ENCODE measurements around the gene NPR1. TPM values are rescaled to one million over a fixed set of nuclear protein-coding genes. Genes with fewer than 3 reads are reported as not detected.

Gene NPR1
- total RNA-seq, 1 donor from 2014 or later = not detected

DNA sequence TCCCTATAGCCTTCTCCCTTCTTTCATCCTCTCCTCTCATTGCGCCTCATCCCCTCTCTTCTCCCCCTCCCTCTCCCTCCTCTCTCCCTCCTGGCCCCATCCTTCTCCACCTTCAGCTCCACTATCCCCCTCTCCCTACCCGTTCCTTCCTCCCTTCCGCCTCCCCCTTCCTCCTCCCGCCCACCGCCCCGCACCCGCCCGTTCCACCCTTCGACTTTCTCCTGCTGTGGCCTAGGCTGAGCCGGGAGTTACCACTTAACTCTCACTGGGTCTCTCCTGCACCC, 1.6 kb downstream of the NPR1 start:
- DNase-seq = no peak
- Mint-ChIP-seq H3K9me3 (ENCODE audit: unreplicated experiment) (peaks cover 3% of the 10 kb centered on the region), H3K4me1 (ENCODE audit: low read depth, unreplicated experiment) (peaks cover 9% of the 10 kb centered on the region), H3K27me3 (ENCODE audit: unreplicated experiment) (peaks cover 29% of the 10 kb centered on the region), H3K4me3 (ENCODE audit: unreplicated experiment) (no peak overlapping the region), H3K27ac (ENCODE audit: unreplicated experiment) (no peak overlapping the region), H3K36me3 (ENCODE audit: unreplicated experiment) (no peaks in the 10 kb centered on the region)
- TF ChIP-seq, protein P1, sequence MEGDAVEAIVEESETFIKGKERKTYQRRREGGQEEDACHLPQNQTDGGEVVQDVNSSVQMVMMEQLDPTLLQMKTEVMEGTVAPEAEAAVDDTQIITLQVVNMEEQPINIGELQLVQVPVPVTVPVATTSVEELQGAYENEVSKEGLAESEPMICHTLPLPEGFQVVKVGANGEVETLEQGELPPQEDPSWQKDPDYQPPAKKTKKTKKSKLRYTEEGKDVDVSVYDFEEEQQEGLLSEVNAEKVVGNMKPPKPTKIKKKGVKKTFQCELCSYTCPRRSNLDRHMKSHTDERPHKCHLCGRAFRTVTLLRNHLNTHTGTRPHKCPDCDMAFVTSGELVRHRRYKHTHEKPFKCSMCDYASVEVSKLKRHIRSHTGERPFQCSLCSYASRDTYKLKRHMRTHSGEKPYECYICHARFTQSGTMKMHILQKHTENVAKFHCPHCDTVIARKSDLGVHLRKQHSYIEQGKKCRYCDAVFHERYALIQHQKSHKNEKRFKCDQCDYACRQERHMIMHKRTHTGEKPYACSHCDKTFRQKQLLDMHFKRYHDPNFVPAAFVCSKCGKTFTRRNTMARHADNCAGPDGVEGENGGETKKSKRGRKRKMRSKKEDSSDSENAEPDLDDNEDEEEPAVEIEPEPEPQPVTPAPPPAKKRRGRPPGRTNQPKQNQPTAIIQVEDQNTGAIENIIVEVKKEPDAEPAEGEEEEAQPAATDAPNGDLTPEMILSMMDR (IDR thresholded peaks at IDR 0.05; ENCODE audit: partially characterized antibody, unreplicated experiment) = no peak

DNA sequence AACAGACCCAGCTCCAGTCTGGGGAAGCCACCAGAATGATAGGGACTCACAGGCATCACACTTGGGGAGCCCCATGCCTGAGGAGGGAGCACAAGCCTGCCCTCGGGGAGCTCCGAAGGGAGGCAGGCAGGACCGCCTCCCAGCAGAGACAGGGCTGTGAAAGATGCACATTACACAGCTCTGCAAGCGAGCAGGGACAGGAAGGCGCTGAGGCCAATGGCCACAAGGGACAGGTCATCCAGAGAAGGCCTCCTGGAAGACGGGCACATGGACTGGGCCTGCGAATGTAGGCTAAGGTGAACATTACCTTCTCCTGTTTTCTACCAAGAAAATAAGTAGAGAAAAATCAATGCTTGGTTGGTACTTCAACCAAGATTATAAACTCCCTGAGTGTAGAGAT, 4.2 kb downstream of the NPR1 start:
- H3K4me3 Mint-ChIP-seq (ENCODE audit: unreplicated experiment) = no peak overlapping the region
- peaks cover 32% of the 10 kb centered on the region for H3K27me3 Mint-ChIP-seq (ENCODE audit: unreplicated experiment)
- TF ChIP-seq, protein P1 (IDR thresholded peaks at IDR 0.05; ENCODE audit: partially characterized antibody, unreplicated experiment) = no peak
- H3K27ac Mint-ChIP-seq (ENCODE audit: unreplicated experiment) = no peak overlapping the region
- H3K36me3 Mint-ChIP-seq (ENCODE audit: unreplicated experiment) = no peaks in the 10 kb centered on the region
- H3K4me1 Mint-ChIP-seq (ENCODE audit: low read depth, unreplicated experiment) = peaks cover 7% of the 10 kb centered on the region
- H3K9me3 Mint-ChIP-seq (ENCODE audit: unreplicated experiment) = peaks cover 5% of the 10 kb centered on the region
- no peak for DNase-seq

DNA sequence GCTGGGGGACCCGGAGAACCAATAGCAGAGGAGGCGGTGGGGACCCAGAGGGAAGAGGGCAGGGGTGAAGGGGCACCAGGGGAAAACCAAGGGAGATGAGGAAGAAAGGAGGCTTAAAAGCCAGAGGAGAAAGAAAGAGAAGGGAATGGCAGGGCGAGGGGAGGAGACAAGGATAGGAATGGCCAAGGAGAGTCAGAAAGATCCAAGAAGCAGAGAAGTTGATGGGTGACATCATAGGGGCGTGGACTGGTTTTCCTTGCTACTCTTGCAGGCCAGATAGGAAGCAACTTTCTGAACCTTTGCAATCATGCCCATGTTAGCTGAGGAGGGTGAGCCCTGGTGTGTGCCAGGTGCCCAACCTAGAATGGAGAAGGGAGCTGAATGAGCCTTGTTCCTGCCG, 5.4 kb downstream of the NPR1 start:
- peaks cover 2% of the 10 kb centered on the region for H3K9me3 Mint-ChIP-seq (ENCODE audit: unreplicated experiment)
- H3K27me3 Mint-ChIP-seq (ENCODE audit: unreplicated experiment) = peaks cover 27% of the 10 kb centered on the region
- H3K4me3 Mint-ChIP-seq (ENCODE audit: unreplicated experiment) = no peak overlapping the region
- H3K4me1 Mint-ChIP-seq (ENCODE audit: low read depth, unreplicated experiment) = peaks cover 2% of the 10 kb centered on the region
- DNase-seq = no peak
- H3K36me3 Mint-ChIP-seq (ENCODE audit: unreplicated experiment) = no peaks in the 10 kb centered on the region
- no peak overlapping the region for H3K27ac Mint-ChIP-seq (ENCODE audit: unreplicated experiment)
- TF ChIP-seq, protein P1 (IDR thresholded peaks at IDR 0.05; ENCODE audit: partially characterized antibody, unreplicated experiment) = no peak

DNA sequence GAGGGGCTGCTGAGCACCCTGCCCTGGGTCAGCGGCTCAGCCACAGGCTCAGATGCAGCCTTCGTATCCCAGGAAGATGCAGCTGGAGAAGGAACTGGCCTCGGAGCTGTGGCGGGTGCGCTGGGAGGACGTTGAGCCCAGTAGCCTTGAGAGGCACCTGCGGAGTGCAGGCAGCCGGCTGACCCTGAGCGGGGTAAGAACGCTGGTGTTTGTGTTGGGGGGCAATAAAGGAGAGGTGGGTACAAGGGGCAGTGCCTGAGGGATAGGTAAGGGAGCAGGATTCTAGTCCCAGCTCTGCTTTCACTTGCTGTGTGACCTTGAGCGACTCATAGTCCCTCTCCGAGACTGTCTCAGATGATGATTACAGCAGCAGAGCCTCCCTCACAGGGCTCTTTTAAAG, 6.4 kb downstream of the NPR1 start:
- Mint-ChIP-seq H3K4me1 (ENCODE audit: low read depth, unreplicated experiment) (peaks cover 2% of the 10 kb centered on the region), H3K27me3 (ENCODE audit: unreplicated experiment) (peaks cover 23% of the 10 kb centered on the region), H3K9me3 (ENCODE audit: unreplicated experiment) (peaks cover 2% of the 10 kb centered on the region), H3K4me3 (ENCODE audit: unreplicated experiment) (no peak overlapping the region), H3K36me3 (ENCODE audit: unreplicated experiment) (no peaks in the 10 kb centered on the region), H3K27ac (ENCODE audit: unreplicated experiment) (no peak overlapping the region)
- DNase-seq = no peak
- TF ChIP-seq, protein P1 (IDR thresholded peaks at IDR 0.05; ENCODE audit: partially characterized antibody, unreplicated experiment) = no peak

DNA sequence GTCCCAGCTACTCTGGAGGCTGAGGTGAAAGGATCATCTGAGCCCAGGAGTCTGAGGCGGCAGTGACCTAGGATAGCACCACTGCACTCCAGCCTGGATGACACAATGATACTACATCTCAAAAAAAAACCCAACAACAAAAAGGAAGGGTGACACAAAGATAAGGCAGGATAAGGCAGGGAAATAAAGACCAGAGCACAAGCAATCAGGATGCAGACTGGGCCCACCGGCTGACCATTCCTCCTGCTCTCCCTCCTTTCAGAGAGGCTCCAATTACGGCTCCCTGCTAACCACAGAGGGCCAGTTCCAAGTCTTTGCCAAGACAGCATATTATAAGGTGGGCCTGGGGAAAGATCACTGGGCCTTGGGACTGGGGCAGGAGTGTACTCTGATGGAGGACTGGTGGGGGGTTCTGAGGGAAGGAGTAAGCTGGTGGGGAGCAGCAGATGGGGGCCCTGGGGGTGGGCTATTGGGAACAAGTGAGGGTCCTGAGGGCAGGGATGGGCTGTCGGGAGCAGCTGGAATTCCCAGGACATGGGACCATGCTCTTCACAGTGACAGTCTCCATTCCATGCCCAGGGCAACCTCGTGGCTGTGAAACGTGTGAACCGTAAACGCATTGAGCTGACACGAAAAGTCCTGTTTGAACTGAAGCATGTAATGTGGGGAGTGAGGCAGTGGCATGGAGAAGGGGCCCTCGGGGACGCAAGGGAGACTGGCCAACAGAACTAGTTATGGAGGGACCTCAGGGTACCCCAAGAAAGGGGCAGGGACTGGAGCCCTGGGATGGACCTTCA, 7.3 kb downstream of the NPR1 start:
- Mint-ChIP-seq H3K27ac (ENCODE audit: unreplicated experiment) (no peak overlapping the region), H3K4me3 (ENCODE audit: unreplicated experiment) (no peak overlapping the region), H3K4me1 (ENCODE audit: low read depth, unreplicated experiment) (no peaks in the 10 kb centered on the region), H3K36me3 (ENCODE audit: unreplicated experiment) (no peaks in the 10 kb centered on the region), H3K9me3 (ENCODE audit: unreplicated experiment) (peaks cover 2% of the 10 kb centered on the region), H3K27me3 (ENCODE audit: unreplicated experiment) (peaks cover 16% of the 10 kb centered on the region)
- TF ChIP-seq, protein P1 (IDR thresholded peaks at IDR 0.05; ENCODE audit: partially characterized antibody, unreplicated experiment) = no peak
- no peak for DNase-seq
